GM19099 (cell line): ENCODE results near the gene VGLL4.

Experiments
- POLR2A ChIP-seq: IDR thresholded peaks from 3 replicates; pipeline ENCODE4 v1.6.1; 2011; ENCODE audit warnings: low read depth; ENCODE audit not compliant: insufficient read length; ENCODE audit errors: extremely low read depth

VGLL4 gene

DNA sequence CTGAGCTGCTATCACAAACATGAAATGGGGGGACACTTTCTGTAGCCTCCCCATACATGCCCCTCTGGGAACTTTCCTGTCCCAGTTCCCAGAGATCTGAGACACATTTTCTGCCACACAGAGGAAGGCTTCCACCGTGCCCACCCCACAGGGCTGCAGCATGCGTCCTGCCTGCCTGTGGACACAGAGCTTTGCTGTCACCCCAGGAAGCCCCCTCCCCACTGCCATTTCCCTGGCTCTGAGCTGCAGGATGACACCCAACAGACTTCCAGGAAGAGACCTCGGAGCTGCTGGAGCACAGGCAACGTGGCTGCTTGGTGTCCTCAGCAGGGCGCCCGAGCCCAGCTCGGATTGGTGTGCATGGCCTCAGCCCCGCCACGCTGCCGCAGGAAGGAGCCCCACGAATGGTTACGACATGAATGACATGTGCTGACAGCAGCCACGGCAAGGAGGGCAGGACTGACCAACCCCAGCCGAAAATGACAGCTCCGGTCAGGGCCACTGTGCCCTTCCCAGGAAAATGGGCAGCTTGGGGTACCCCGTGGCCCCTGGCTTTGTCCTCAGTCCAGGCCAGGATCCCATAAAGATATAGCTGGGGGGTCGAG lies 81.3 kb downstream of the VGLL4 start:
- TF ChIP-seq POLR2A, result no peak

DNA sequence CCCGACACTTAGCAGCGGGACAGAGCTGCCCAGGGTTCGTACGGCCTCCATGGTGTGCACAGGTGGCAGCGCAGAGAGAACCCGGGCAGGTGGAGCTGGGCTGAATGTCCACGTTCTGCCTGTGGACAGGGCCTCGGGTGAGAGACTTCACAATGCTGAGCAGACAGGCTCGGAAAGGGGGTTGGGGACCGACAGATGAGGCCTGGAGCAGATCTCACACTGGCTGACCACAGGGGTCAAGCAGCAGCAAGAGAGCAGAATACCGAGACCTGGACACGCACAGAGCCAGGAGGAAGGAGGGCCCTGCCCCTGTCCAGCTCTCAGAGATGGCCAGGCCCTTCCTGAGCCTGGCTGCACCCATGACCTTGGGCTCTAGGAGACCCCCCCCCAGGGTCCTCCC lies 83.0 kb downstream of the VGLL4 start:
- no peak for TF ChIP-seq POLR2A

DNA sequence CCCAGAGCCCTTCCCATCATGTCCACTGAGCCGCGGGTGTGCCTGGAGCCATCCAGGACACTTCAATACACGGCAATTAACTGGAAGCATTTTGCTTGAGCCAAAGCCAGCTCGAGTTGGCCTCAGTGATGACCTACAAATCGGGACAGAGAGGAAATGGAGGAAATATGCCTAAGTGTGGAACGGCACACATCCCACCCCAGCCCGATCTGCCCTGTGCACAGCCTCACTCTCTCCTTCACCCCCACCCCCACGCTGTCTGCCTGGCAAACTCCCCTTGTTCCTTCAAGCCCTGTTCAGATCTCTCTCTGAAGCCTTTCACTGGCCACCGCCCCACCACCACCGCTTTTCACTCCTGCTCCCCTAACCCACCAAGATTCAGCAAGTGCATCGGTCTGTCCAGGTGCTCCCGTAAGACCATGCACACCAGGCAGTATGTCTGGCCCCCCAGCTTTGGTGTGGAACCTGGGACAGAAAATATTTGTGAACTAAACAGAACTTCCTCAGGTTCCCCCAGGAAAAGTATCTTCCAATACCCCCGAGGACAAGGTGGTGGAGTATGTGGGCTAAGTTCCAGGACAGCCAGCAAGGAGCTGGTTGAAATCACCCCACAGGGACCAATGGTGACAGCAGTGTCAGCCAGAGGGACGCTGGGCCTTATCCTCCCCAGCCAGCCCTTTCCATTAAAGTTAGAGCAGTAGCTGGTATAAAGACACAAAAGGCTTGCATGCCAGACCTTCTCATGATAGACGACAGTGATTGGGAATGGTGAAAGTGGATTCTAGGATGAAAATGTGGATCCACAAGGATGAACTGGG lies 83.7 kb downstream of the VGLL4 start:
- TF ChIP-seq POLR2A, result no peak

DNA sequence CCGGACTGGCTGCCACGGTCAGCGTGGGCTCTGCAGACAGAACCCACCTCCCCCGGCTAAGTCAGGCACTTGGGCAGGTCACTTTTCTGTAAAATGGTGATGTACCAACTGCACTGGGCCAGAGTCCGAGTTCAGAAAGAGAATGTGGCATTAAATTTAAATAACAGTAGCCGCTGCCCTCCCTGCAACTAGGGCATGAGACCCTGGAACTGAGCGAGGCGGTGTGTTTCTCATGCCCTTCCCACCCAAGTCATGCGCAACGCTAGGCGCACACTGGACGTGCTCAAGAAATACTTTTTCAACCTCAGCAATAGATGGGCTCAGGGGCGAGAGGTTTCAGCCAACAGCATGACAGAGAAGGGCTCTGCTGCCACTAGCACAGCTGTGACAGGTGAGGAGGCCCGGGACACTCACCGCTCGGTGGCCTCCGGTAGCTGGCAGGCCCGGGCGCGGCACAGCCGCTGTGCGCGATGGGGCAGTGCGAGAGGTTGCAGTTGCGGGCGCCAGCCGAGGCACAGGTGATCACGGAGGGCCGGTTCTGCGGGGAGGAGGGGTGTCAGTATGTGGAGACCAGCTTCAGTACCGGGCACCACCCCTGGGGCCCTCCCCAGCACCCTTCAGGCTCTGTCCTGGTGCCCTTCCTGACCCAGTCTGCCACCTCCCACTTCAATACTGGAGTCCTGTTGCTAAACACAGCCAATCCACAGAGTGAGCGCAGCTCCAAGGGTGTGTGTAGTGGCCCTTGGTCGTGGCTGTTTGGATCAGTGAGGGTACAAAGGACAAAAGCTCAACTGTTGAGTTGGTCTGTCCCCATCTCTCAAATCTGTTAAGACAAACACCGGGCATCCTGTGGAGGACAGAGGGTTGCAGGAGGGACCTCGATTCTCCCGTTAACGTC lies 84.5 kb downstream of the VGLL4 start:
- TF ChIP-seq POLR2A, result no peak

DNA sequence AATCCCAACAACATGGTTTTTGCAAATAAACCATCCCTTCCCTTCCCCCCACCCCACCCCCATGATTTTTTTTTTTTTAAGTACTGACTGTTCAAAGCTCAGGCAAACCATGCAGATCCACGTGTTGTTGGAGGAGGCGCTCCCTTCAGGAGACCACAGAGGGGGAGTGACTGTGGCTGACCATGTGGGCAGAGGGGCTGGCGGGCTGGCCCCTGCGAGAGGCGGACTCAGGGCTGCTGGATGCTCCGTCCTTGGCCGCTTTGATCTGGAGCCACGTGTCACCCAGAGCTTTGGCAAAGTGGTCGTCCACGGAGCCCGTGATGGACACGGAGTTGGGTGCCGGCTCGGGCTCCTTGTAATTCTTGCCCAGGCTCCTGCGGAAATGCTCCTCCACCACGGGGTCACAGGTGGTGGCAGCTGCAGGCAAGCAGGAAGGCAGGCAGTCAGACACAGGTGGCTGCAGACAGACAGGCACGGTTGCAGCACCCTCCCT lies 85.3 kb downstream of the VGLL4 start:
- no peak for TF ChIP-seq POLR2A

DNA sequence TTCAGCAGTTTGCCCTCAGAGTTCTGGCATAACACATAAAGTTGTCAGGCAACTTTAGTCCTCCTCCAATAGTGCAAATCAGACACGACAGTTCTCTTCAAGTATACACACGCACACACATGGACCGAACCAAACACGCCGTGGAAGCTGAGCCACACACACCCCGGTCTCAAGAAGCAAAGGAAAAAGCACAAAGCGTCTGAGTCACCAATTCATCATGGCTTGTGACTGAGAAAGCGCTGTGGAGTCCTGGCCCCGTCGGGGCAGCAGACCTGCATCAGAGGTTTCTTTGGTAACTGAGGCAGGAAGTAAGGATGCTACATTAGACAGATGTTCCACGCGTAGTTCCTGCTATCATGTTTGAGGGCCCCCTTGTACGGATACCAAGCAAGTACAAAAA lies 85.7 kb downstream of the VGLL4 start:
- no peak for TF ChIP-seq POLR2A

DNA sequence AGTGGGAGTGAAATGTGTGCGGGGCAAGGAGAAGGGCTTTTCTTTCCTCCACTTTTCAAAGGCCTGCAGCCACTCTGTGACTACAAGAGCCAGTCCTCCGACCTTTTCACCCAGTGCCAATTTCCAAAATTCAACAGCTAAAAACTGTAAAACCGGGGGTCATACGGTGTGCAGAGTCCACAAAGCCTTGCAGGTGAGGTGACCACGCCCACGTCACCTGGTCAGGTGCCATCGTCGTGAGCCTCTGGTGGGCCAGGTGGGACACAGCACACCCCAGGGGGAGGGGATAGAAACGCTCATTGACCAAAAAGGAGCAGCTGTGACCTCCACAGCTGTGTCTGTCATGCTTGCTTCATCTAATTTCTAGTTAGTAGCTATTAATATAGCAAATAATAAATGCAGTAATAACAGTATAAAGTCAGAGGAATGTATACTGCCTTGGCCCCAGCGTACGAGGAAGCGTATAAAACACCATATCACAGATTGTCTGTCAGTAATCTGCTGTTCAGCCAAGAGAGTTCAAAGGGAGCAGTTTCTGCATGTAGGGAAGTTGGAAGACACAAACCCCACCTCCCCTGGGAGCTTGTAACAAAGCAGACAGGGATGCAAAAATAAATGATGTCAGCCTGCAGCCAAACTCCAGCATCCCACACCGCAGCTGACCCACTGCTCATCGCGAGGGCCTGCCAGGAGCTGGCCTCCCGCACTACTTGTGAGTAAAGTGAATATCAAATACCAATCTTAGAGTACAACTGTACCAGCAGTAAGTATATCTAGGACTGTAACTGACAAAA lies 86.7 kb downstream of the VGLL4 start:
- TF ChIP-seq POLR2A, result no peak

DNA sequence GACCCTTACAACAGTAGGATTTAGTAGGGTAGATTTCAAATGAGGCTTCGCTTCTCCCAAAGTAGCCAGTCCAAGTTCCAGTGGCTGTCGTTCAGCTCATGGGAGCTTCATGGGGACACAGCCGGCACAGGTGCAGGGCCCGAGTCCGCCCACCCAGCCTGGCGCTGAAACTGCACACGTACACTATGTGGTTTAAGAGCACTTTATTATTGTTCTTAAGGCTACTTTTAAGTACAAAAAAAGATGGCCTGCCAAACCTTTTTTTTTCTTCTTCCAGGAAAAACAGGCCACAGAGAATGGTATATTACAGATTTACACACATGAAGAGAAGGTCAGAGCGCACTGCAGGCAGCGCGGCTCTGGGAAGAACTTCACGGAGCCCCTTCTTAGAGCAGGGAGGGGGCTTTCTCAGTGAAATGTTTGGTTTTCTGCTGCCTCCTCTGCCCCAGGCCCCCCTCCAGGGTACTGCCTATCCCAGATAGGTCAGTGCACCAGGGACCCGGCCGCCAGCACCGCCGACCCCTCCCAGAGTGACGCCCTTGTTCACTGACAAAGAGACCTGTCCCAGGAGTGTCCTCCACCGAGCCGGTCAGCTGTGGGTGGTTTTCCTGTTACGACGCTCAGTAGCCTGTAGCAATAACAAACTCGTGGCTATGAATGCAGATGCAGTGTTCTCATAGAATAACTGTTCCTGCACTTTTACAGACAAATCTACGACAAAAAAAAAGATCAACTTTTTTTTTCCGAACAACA lies 87.7 kb downstream of the VGLL4 start:
- TF ChIP-seq POLR2A, result no peak

DNA sequence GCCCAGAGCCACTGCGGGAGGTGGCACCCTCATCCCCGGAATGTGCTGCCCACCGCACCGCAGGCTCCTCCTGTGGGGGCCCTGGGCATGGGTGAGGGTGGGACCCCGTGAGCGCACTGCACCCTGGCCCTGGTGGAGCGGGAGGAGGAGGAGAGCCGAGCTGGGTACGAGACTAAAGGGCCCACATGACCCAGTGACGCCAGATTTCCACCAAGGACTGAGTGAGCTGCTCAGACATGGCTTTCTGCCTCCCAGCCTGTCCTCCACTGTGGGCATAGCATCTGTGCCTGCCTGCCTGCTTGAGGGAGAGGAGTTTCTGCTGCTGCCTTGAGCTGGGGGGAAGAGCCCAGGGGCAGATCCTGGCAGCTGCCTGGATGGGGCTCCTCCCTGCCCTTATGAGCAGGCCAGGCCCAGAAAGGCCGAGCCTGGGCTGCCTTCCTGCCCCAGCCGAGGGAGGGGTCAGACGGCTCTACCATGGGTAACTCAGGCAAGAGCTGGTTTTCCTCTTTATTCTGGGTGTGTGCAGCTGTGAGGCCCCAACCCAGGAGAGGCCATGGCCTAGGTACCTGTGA lies 88.4 kb downstream of the VGLL4 start:
- no peak for TF ChIP-seq POLR2A

DNA sequence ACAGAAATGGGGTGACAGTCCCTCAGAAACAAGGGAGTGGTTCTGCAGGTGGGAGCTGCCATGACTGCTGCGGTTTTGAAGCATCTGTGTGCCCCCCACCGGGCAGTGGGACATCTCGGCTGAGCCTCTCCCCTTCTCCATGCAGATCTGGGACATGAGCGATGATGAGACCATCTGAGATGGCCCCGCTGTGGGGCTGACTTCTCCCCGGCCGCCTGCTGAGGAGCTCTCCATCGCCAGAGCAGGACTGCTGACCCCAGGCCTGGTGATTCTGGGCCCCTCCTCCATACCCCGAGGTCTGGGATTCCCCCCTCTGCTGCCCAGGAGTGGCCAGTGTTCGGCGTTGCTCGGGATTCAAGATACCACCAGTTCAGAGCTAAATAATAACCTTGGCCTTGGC lies 89.0 kb downstream of the VGLL4 start:
- no peak for TF ChIP-seq POLR2A

DNA sequence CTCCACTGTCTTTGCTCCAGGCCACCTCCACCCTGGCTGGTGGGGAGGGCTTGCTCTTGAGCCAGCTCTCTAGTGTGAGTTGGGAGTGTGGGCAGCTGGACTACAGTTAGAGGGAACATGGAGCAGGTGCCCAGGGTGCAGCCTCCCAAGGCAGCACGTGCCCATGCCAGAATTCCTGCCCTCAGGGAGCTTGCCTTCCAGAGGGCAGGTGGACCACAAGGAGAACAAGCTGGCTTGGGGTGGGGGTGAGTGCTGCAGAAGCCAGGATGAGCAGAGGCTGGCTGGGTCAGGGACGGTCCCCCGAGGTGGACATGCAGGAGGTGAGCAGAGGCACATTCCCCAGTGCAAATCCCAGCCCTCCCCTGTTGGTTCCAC lies 89.5 kb downstream of the VGLL4 start:
- no peak for TF ChIP-seq POLR2A

DNA sequence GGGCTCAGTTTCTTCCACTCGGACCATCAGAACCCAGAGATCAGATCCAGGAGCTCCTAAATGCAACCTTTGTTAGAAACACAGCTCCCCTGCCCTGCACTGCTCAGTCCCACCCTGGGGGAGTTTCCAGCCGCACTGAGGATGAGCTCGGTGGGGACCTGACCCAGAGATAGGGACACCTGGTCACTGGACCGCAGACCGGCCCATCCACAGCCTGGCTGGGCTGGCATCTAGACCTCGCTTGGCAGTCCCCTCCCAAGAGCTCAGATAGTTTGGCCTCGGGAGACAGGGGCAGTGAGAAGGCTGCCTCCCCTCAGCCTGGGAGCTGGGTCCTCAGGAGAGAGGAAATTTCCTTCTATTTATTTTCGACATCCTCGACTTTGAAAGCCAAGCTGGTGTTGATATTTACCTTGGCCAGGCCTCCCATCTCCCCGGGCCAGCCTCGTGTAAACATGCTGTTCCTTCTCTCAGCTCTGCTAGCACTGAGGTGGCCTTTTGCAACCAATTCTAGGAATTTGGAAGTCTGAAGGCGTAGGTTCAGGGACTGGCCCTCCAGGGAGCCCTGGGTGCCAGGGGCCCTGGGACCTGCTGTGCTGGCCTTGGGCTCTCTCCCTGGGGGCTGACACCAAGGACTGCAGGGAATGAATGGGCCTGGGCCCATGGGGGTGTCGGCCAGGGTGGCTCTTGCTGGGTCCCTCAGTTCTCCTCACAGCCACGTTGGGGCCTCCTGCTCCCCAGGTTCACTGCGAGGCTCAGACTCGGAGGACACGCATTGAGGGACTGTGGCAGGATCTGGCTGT lies 90.1 kb downstream of the VGLL4 start:
- no peak for TF ChIP-seq POLR2A
